Kidney (tissue), 14 donors: ENCODE results near the gene ZNF750. TPM values are rescaled to one million over a fixed set of nuclear protein-coding genes. Genes with fewer than 3 reads are reported as not detected.

Experiments
- DNase-seq, 5 donors: peaks; one replicate each; pipeline ENCODE4 v3.0.0-alpha.2; 2013 to 2020
- FAIRE-seq: peaks from 2 replicates; lab custom pipeline; 2012; peaks lifted over from hg19 to GRCh38; lab: Jason Lieb, UNC
- H3K27ac ChIP-seq, 2 donors: one replicate each; pipeline ENCODE4 v1.7.0; 2013; ENCODE audit warnings: low read depth in 2 of 2, low read length in 2 of 2, inconsistent platforms in 1 of 2
- H3K27me3 ChIP-seq: one replicate; pipeline ENCODE4 v1.7.1; 2013; ENCODE audit warnings: low read length, inconsistent platforms; ENCODE audit not compliant: control insufficient read depth, insufficient read depth
- H3K36me3 ChIP-seq, 3 donors: one replicate each; pipeline versions ENCODE4 v1.7.0 to v1.7.1; 2013; ENCODE audit warnings: low read length in 3 of 3, control low read depth in 1 of 3, inconsistent platforms in 1 of 3; ENCODE audit not compliant: insufficient read depth in 3 of 3, control insufficient read depth in 2 of 3
- H3K4me1 ChIP-seq, 3 donors: one replicate each; pipeline versions ENCODE4 v1.7.0 to v1.7.1; 2013; ENCODE audit warnings: low read length in 3 of 3, inconsistent platforms in 1 of 3, low read depth in 1 of 3; ENCODE audit not compliant: control insufficient read depth in 2 of 3, insufficient read depth in 2 of 3
- H3K4me3 ChIP-seq, 3 donors: one replicate each; pipeline versions ENCODE4 v1.7.0 to v1.8.1; 2013; ENCODE audit warnings: low read length in 3 of 3, control low read depth in 1 of 3, inconsistent platforms in 1 of 3
- H3K9ac ChIP-seq, 3 donors: one replicate each; pipeline versions ENCODE4 v1.7.0 to v1.7.1; 2013; ENCODE audit warnings: low read length in 3 of 3, control low read depth in 1 of 3, inconsistent platforms in 1 of 3
- H3K9me3 ChIP-seq, 3 donors: one replicate each; pipeline versions ENCODE4 v1.7.0 to v1.7.1; 2013; ENCODE audit warnings: low read length in 3 of 3, control low read depth in 1 of 3, inconsistent platforms in 1 of 3; ENCODE audit not compliant: control insufficient read depth in 2 of 3, insufficient read depth in 1 of 3
- intact Hi-C: fragments of 100-400 bp; cut with DNase I; formaldehyde crosslinking; loops from one replicate; pipeline ENCODE4 v1.11.1; 2022
- polyA plus RNA-seq: library from polyadenylated mRNA; stranded (reverse); fragments of 350-450 nt; fragmentation: Illumina TruSeq; extraction: RNeasy Lipid Tissue Mini Kit (QIAGEN cat#74804); gene quantifications from one replicate; pipeline ENCODE4 v1.2.3, GENCODE V29; 2014; ENCODE audit warnings: low read depth, low replicate concordance; ENCODE audit not compliant: insufficient read depth
- total RNA-seq: library from RNA; stranded (reverse); fragmentation: NEBNext Ultra II Directional; extraction: Animal tissue kit (Norgen Biotek cat#: 25700); gene quantifications from one replicate; pipeline ENCODE4 v1.2.1, GENCODE V29; 2021
- TF ChIP-seq, protein P1 (sequence below): IDR thresholded peaks from 3 replicates; pipeline ENCODE4 v1.5.1; 2012; ENCODE audit warnings: mild to moderate bottlenecking, moderate library complexity, borderline replicate concordance; ENCODE audit not compliant: insufficient read depth; ENCODE audit errors: extremely low read depth
- donor health status: control.
- donor health status: control.
- donor health status: control.
- donor health status: control.
- donor health status: control.
- donor health status: DM: yes; HTN: yes; CAD: no.
- donor health status: Normal renal cell carcinoma (clear cell type).

The ZNF750 gene
- total and polyA plus RNA-seq, 2 donors from 2014 or later = 0.25 to 0.30 TPM

DNA sequence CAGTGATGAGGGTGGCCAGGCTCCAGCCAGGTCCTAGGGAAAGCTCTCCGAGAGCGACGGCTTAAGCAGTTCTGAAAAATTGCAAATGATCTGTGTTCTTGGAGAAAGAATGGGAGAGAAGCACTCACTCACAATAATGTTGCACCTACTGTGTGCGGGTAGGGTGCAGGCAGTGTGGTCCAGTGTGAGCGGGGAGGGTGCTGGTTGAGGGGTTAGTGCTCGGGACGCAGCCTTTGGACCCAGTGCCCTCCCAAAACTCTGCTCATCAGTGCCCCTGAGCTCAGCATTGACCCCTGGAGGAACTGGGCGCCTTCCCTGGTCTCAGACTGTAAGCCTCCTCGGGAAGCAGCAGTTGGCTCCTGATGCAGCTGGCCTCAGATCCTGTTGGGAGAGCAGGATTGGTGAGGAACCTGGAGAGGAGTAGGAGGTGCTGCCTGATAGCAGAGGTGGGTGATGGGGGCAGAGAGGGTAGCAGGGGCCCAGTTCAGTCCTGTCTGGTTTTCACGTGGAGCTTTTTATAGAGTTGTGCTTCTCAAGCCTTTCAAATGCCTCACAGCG is 23.6 kb upstream of the ZNF750 start:
- Histone ChIP-seq H3K4me1 (peaks cover 3 to 27% (median 19%) of the 10 kb centered on the region in 3 donors), H3K27ac (no peak overlapping the region), H3K4me3 (no peak overlapping the region), H3K36me3 (no peaks in the 10 kb centered on the region), H3K27me3 (no peaks in the 10 kb centered on the region), H3K9me3 (no peaks in the 10 kb centered on the region), H3K9ac (peak overlapping the region in 1 of 3 donors; percentile 8)
- intact Hi-C loops = no loop called here
- FAIRE-seq (no peak), DNase-seq (peak in 1 of 5 donors; percentile 42)
- TF ChIP-seq, protein P1, sequence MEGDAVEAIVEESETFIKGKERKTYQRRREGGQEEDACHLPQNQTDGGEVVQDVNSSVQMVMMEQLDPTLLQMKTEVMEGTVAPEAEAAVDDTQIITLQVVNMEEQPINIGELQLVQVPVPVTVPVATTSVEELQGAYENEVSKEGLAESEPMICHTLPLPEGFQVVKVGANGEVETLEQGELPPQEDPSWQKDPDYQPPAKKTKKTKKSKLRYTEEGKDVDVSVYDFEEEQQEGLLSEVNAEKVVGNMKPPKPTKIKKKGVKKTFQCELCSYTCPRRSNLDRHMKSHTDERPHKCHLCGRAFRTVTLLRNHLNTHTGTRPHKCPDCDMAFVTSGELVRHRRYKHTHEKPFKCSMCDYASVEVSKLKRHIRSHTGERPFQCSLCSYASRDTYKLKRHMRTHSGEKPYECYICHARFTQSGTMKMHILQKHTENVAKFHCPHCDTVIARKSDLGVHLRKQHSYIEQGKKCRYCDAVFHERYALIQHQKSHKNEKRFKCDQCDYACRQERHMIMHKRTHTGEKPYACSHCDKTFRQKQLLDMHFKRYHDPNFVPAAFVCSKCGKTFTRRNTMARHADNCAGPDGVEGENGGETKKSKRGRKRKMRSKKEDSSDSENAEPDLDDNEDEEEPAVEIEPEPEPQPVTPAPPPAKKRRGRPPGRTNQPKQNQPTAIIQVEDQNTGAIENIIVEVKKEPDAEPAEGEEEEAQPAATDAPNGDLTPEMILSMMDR = no peak

DNA sequence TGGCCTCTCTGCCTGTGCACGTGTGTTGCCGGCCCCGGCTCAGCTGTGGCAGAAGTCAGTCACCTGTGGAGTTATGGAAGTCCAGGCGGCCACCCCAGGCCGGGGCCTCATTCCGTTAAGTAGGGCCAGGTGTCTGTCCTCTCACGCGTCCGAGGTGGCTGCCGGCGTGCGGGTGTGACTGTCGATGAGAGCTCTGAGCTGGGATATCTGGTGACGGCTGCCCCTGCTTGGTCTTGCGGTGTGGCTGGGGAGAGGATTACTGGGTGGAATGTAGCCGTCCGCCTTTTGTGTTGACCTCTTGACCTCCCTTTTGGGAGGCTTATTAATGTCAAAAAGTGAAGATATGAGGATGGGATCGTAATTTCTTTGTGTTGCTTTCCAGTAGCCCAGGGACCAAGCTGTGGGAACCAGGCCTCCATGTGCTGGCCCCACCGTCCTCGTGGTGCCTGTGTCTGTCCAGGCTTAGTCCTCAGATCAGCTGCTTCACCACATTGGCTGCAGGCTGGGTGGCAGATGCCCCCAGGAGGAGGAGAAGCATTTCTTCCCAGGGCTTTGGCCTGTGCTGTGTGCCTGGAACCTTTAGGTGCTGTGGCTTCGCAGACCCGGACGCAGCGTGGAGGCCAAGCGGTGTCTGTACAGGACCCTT is 23.0 kb upstream of the ZNF750 start:
- peaks cover 3 to 27% (median 20%) of the 10 kb centered on the region in 3 donors for H3K4me1 ChIP-seq
- DNase-seq (peak in 3 of 5 donors; percentile 52 to 79 (median 71)), FAIRE-seq (no peak)
- H3K27me3 ChIP-seq = no peaks in the 10 kb centered on the region
- H3K36me3 ChIP-seq = no peaks in the 10 kb centered on the region
- H3K9me3 ChIP-seq = no peaks in the 10 kb centered on the region
- no peak overlapping the region for H3K9ac ChIP-seq
- no peak overlapping the region for H3K4me3 ChIP-seq
- intact Hi-C loops = no loop called here
- no peak overlapping the region for H3K27ac ChIP-seq
- TF ChIP-seq, protein P1 = no peak

GRCh38 chr17:82862191-82862590 is 22.4 kb upstream of the ZNF750 start:
- no peak for FAIRE-seq
- no peak overlapping the region for H3K4me3 ChIP-seq

More at GRCh38 chr17:82862191-82862590, 22.4 kb upstream of the ZNF750 start:
- Histone ChIP-seq H3K27me3 (no peaks in the 10 kb centered on the region), H3K9me3 (no peaks in the 10 kb centered on the region), H3K36me3 (no peaks in the 10 kb centered on the region), H3K27ac (no peak overlapping the region), H3K9ac (no peak overlapping the region), H3K4me1 (peaks cover 3 to 27% (median 20%) of the 10 kb centered on the region in 3 donors)
- no peak for DNase-seq
- TF ChIP-seq, protein P1 = no peak
- intact Hi-C loops = no loop called here
